Fibroblast of lung (primary cell): ENCODE data around the gene TENM3. TPM values are rescaled to one million over a fixed set of nuclear protein-coding genes. Genes with fewer than 3 reads are reported as not detected.

ENCODE experiments used
- DNase-seq, 2 donors: peaks; one replicate each; pipeline versions ENCODE4 v3.0.0 to v3.0.0-alpha.2; 2010; ENCODE audit warnings: low read depth in 2 of 2
- H2AFZ ChIP-seq: 2 replicates; pipeline ENCODE4 v1.5.1; 2012; ENCODE audit warnings: low read length, control low read depth, inconsistent platforms
- H3K27ac ChIP-seq: 2 replicates; pipeline ENCODE4 v1.5.1; 2011; ENCODE audit warnings: low read length, control low read depth; ENCODE audit not compliant: insufficient read depth
- H3K27me3 ChIP-seq: 2 replicates; pipeline ENCODE4 v1.5.1; 2011; ENCODE audit warnings: mild to moderate bottlenecking, low read length; ENCODE audit not compliant: control insufficient read depth, insufficient read depth
- H3K36me3 ChIP-seq: 2 replicates; pipeline ENCODE4 v1.5.1; 2011; ENCODE audit warnings: low read length; ENCODE audit not compliant: control insufficient read depth, insufficient read depth
- H3K4me1 ChIP-seq: 2 replicates; pipeline ENCODE4 v1.5.1; 2011; ENCODE audit warnings: low read length; ENCODE audit not compliant: control insufficient read depth, insufficient read depth; ENCODE audit errors: extremely low read depth
- H3K4me2 ChIP-seq: 2 replicates; pipeline ENCODE4 v1.5.1; 2011; ENCODE audit warnings: low read length, control low read depth; ENCODE audit not compliant: insufficient read depth; ENCODE audit errors: extremely low read depth
- H3K4me3 ChIP-seq, 4 experiments: fragments of 200-600 bp in 1 of 4; sonication (generic) in 1 of 4; replicated peaks in 1 of 4; 2 replicates each; pipeline ENCODE4 v1.5.1; 2011 to 2016; ENCODE audit warnings: low read length in 4 of 4, low read depth in 3 of 4, mild to moderate bottlenecking in 3 of 4, control low read depth in 2 of 4, inconsistent platforms in 1 of 4, mixed read lengths in 1 of 4; ENCODE audit not compliant: insufficient read depth in 1 of 4; ENCODE audit errors: control extremely low read depth in 1 of 4
- H3K79me2 ChIP-seq: 2 replicates; pipeline ENCODE4 v1.5.1; 2012; ENCODE audit warnings: mild to moderate bottlenecking, low read length, inconsistent platforms; ENCODE audit not compliant: control insufficient read depth, insufficient read depth
- H3K9ac ChIP-seq: 2 replicates; pipeline ENCODE4 v1.5.1; 2011; ENCODE audit warnings: mild to moderate bottlenecking, low read length, control low read depth; ENCODE audit not compliant: insufficient read depth
- H3K9me3 ChIP-seq: 2 replicates; pipeline ENCODE4 v1.5.1; 2012; ENCODE audit warnings: low read depth, low read length; ENCODE audit not compliant: control insufficient read depth, insufficient read depth
- H4K20me1 ChIP-seq: 2 replicates; pipeline ENCODE4 v1.5.1; 2011; ENCODE audit warnings: low read length; ENCODE audit not compliant: control insufficient read depth, insufficient read depth; ENCODE audit errors: extremely low read depth
- CTCF ChIP-seq, 2 donors: IDR thresholded peaks in 1 of 2; conservative IDR thresholded peaks in 1 of 2; 1 replicate in 1 of 2; 2 replicates in 1 of 2; pipeline ENCODE4 v1.5.1; 2011 to 2012; ENCODE audit warnings: low read length in 2 of 2, control low read depth in 1 of 2, inconsistent platforms in 1 of 2, low read depth in 1 of 2, mild to moderate bottlenecking in 1 of 2
- EZH2 ChIP-seq: IDR thresholded peaks from 2 replicates; pipeline ENCODE4 v1.5.1; 2012; ENCODE audit warnings: low read length, control low read depth, mild to moderate bottlenecking; ENCODE audit errors: missing control alignments
- polyA plus RNA-seq, 2 donors: library from polyadenylated mRNA; depleted of rRNA in 1 of 2; stranded (reverse) in 1 of 2; unstranded in 1 of 2; fragments of >200 nt; gene quantifications; 2 replicates each; pipeline ENCODE4 v1.2.1, GENCODE V29; 2011 to 2012; ENCODE audit warnings: missing spikeins in 1 of 2
- total RNA-seq: library from RNA; depleted of rRNA; stranded (reverse); fragments of >200 nt; gene quantifications from 2 replicates; pipeline ENCODE4 v1.2.1, GENCODE V29; 2014

TENM3 gene
- total and polyA plus RNA-seq, 2 donors (not counting 1 experiment from before 2014, with no cell fraction given): 2.7 to 3.6 TPM

GRCh38 chr4:182246401-182247205 is 3.4 kb downstream of the TENM3 start:
- no peak overlapping the region for H3K4me2 ChIP-seq
- no peaks in the 10 kb centered on the region for H3K27me3 ChIP-seq
- DNase-seq: peak; percentile 57 to 82
- no peaks in the 10 kb centered on the region for H3K36me3 ChIP-seq
- no peak overlapping the region for H3K27ac ChIP-seq
- no peaks in the 10 kb centered on the region for H4K20me1 ChIP-seq
- H3K9ac ChIP-seq: no peak overlapping the region
- no peaks in the 10 kb centered on the region for H3K79me2 ChIP-seq
- no peaks in the 10 kb centered on the region for H3K9me3 ChIP-seq
- peak overlapping the region in 1 of 4 experiments; percentile 40 for H3K4me3 ChIP-seq
- no peaks in the 10 kb centered on the region for H3K4me1 ChIP-seq
- H2AFZ ChIP-seq: no peak overlapping the region
- TF ChIP-seq CTCF (conservative IDR thresholded peaks at IDR 0.05 in 1 of 2, IDR thresholded peaks at IDR 0.05 in 1 of 2; ENCODE audit: low read depth in 1 of 2, low read length in 2 of 2) (no peak), EZH2 (no peak)

GRCh38 chr4:182248295-182248694 is 5.1 kb downstream of the TENM3 start:
- Histone ChIP-seq H3K9me3 (no peaks in the 10 kb centered on the region), H2AFZ (no peak overlapping the region), H3K27ac (no peak overlapping the region), H3K79me2 (no peaks in the 10 kb centered on the region), H3K4me3 (no peak overlapping the region), H3K4me2 (no peak overlapping the region), H3K9ac (no peak overlapping the region), H3K4me1 (no peaks in the 10 kb centered on the region), H3K27me3 (no peaks in the 10 kb centered on the region), H4K20me1 (no peaks in the 10 kb centered on the region), H3K36me3 (no peaks in the 10 kb centered on the region)
- no peak for DNase-seq
- TF ChIP-seq CTCF (conservative IDR thresholded peaks at IDR 0.05 in 1 of 2, IDR thresholded peaks at IDR 0.05 in 1 of 2; ENCODE audit: low read depth in 1 of 2, low read length in 2 of 2) (no peak), EZH2 (no peak)

GRCh38 chr4:182250446-182250845 is 7.2 kb downstream of the TENM3 start:
- peak in 1 of 2 donors; percentile 69 for DNase-seq
- Histone ChIP-seq H3K36me3 (no peaks in the 10 kb centered on the region), H3K9ac (no peak overlapping the region), H3K27me3 (no peaks in the 10 kb centered on the region), H4K20me1 (no peaks in the 10 kb centered on the region), H3K9me3 (no peaks in the 10 kb centered on the region), H3K79me2 (no peaks in the 10 kb centered on the region), H3K4me2 (no peak overlapping the region), H3K27ac (no peak overlapping the region), H3K4me1 (no peaks in the 10 kb centered on the region), H2AFZ (no peak overlapping the region), H3K4me3 (no peak overlapping the region)
- no peak for TF ChIP-seq EZH2
- no peak for TF ChIP-seq CTCF (conservative IDR thresholded peaks at IDR 0.05 in 1 of 2, IDR thresholded peaks at IDR 0.05 in 1 of 2; ENCODE audit: low read depth in 1 of 2, low read length in 2 of 2)
